BJ (cell line): Measurements from ENCODE around the gene SAPCD2. TPM values are rescaled to one million over a fixed set of nuclear protein-coding genes. Genes with fewer than 3 reads are reported as not detected.

Experiments used
- CTCF ChIA-PET: fragments of 350-600 bp; formaldehyde crosslinking; extraction: SDS; loops from one replicate; lab custom pipeline; 2021; ENCODE audit warnings: antibody characterized with exemption, inconsistent platforms; lab: Yijun Ruan, JAX
- POLR2A ChIA-PET: fragments of 300-600 bp; sonication (Branson Sonifier 250); formaldehyde crosslinking; extraction: SDS; loops from one replicate; lab custom pipeline; 2021; ENCODE audit warnings: antibody characterized with exemption; lab: Charles Lee
- DNase-seq: peaks from one replicate; pipeline ENCODE4 v3.0.0-alpha.2; 2011; ENCODE audit warnings: low read depth
- H3K27me3 ChIP-seq: 2 replicates; pipeline ENCODE4 v1.6.0; 2011; ENCODE audit warnings: low read length; ENCODE audit not compliant: control insufficient read depth, insufficient read depth
- H3K36me3 ChIP-seq: 2 replicates; pipeline ENCODE4 v1.5.1; 2011; ENCODE audit warnings: low read length; ENCODE audit not compliant: control insufficient read depth, insufficient read depth
- H3K4me3 ChIP-seq: 2 replicates; pipeline ENCODE4 v1.5.1; 2011; ENCODE audit warnings: low read depth, mild to moderate bottlenecking, control low read depth, low read length
- CTCF ChIP-seq: IDR thresholded peaks from 2 replicates; pipeline ENCODE4 v1.5.1; 2011; ENCODE audit warnings: low read depth, mild to moderate bottlenecking, control low read depth, inconsistent platforms, low read length, moderate library complexity; ENCODE audit not compliant: insufficient read depth
- polyA plus RNA-seq: library from polyadenylated mRNA; depleted of rRNA; stranded (reverse); fragments of >200 nt; gene quantifications from 2 replicates; pipeline ENCODE4 v1.2.3, GENCODE V29; 2011

The SAPCD2 gene
- polyA plus RNA-seq, 1 experiment = 8.6 TPM

GRCh38 chr9:137077010-137077747 is 6.8 kb upstream of the SAPCD2 start, which contains the start of gene UAP1L1:
Gene UAP1L1 (plus strand): TSS chr9:137077517. CDS start chr9:137077533, 16 bp downstream.
- TF ChIP-seq CTCF = no peak
- no peak for DNase-seq
- CTCF ChIA-PET = interaction anchor here (0.6 to 7.7 kb wide), 4 partner anchors 11 to 324 kb away, joined by 3 to 69 read pairs (median 6); no protein-coding TSS in a partner anchor
- H3K4me3 ChIP-seq = peak within 1 kb of the TSS; percentile 75
- peaks cover 23% of the 10 kb centered on the region for H3K36me3 ChIP-seq
- H3K27me3 ChIP-seq = no peaks in the 10 kb centered on the region
- POLR2A ChIA-PET = interaction anchor here (0.7 kb wide), 1 partner anchor 10 kb away, joined by 4 read pairs; the partner anchor contains the start of gene MAN1B1

GRCh38 chr9:137076636-137077009 is 6.3 kb upstream of the SAPCD2 start:
- ChIA-PET POLR2A (no interaction called here), CTCF (interaction anchor here (1.3 to 7.7 kb wide), 3 partner anchors 11 to 47 kb away, joined by 3 to 69 read pairs (median 10); no protein-coding TSS in a partner anchor)
- Histone ChIP-seq H3K36me3 (peaks cover 20% of the 10 kb centered on the region), H3K27me3 (no peaks in the 10 kb centered on the region), H3K4me3 (peak overlapping the region; percentile 75)
- DNase-seq = no peak
- no peak for TF ChIP-seq CTCF

- POLR2A ChIA-PET = no interaction called here
- DNase-seq = no peak
- TF ChIP-seq CTCF = no peak
- H3K4me3 ChIP-seq = no peak overlapping the region
- CTCF ChIA-PET = interaction anchor here (0.6 to 7.7 kb wide), 4 partner anchors 9 to 46 kb away, joined by 3 to 69 read pairs (median 6); no protein-coding TSS in a partner anchor
- peaks cover 12% of the 10 kb centered on the region for H3K36me3 ChIP-seq
- no peaks in the 10 kb centered on the region for H3K27me3 ChIP-seq
These were observed 5.0 kb upstream of the SAPCD2 start for GRCh38 chr9:137075275-137075775.

- CTCF ChIA-PET = interaction anchor here (1.2 to 7.7 kb wide), 2 partner anchors 9 to 39 kb away, joined by 3 to 69 read pairs; no protein-coding TSS in a partner anchor
- POLR2A ChIA-PET = no interaction called here
- Histone ChIP-seq H3K27me3 (no peaks in the 10 kb centered on the region), H3K36me3 (peaks cover 9% of the 10 kb centered on the region), H3K4me3 (no peak overlapping the region)
- no peak for TF ChIP-seq CTCF
- no peak for DNase-seq
These were observed 4.4 kb upstream of the SAPCD2 start for GRCh38 chr9:137074657-137075274.

DNA sequence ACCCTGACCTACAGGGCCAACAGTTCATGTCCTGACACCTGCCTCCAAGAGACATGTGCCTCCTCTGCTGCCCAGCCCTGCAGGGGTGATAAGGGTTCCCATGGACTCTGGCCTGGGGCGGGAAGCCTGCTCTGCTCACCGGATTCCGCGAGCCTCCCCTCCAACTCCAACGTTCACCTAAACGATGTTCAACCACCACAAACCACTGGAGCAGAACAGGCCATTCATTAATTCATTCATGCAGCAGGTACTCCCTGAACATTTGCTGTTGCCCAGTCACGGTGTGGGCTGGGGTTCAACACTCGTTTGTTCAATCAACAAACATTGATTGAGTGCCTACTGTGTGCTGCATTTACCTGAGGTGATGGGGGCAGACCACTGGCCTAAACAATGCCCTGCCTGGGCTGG is 3.6 kb upstream of the SAPCD2 start:
- ChIA-PET CTCF (interaction anchor here (2.1 kb wide), 1 partner anchor 45 kb away, joined by 7 read pairs; no protein-coding TSS in a partner anchor), POLR2A (no interaction called here)
- H3K27me3 ChIP-seq = no peaks in the 10 kb centered on the region
- peaks cover 3% of the 10 kb centered on the region; the same call in 1 of the 2 replicates for H3K36me3 ChIP-seq
- TF ChIP-seq CTCF = no peak
- no peak for DNase-seq
- no peak overlapping the region for H3K4me3 ChIP-seq
